ENCODE data around the gene OVAAL. TPM values are rescaled to one million over a fixed set of nuclear protein-coding genes. Genes with fewer than 3 reads are reported as not detected.

OVAAL gene
- total and polyA plus RNA-seq, 9 of the 15 experiments (the other 6 are each of a cell fraction or from before 2014, with no cell fraction given), result 0.04 to 0.18 (median 0.08) TPM; not detected in 4

- peak; percentile 30; the same call in 1 of the 2 replicates for TF ChIP-seq JUN (IDR thresholded peaks at IDR 0.05; ENCODE audit: borderline replicate concordance, low read depth, low read length)
- no peak for TF ChIP-seq JUN (CRISPR knock-in tag; IDR thresholded peaks at IDR 0.05; ENCODE audit: borderline replicate concordance)
- no peak for TF ChIP-seq HMG20A (CRISPR knock-in tag; conservative IDR thresholded peaks at IDR 0.05)
- TF ChIP-seq USF1 (CRISPR knock-in tag; IDR thresholded peaks at IDR 0.05), result peak; percentile 99
- TF ChIP-seq KLF10 (CRISPR knock-in tag; IDR thresholded peaks at IDR 0.05), result no peak
- no peak for TF ChIP-seq ESRRB (CRISPR knock-in tag; IDR thresholded peaks at IDR 0.05; ENCODE audit: borderline replicate concordance)
- no peak for TF ChIP-seq SAP30 (IDR thresholded peaks at IDR 0.05; ENCODE audit: borderline replicate concordance, insufficient read depth, low read depth, low read length, poor library complexity, severe bottlenecking)
- TF ChIP-seq IRF2 (CRISPR knock-in tag; IDR thresholded peaks at IDR 0.05), result no peak
- 0 out of 2 replicates have a peak, but pooled peaks have one; percentile 10 for TF ChIP-seq CHD2 (IDR thresholded peaks at IDR 0.05; ENCODE audit: low read depth, low read length)
- no peak for TF ChIP-seq DNMT1 (IDR thresholded peaks at IDR 0.05)
Measured at GRCh38 chr1:180609643-180610555, 51.1 kb downstream of the OVAAL start (continued).
